ENCODE results near the gene RARRES1.

DNA sequence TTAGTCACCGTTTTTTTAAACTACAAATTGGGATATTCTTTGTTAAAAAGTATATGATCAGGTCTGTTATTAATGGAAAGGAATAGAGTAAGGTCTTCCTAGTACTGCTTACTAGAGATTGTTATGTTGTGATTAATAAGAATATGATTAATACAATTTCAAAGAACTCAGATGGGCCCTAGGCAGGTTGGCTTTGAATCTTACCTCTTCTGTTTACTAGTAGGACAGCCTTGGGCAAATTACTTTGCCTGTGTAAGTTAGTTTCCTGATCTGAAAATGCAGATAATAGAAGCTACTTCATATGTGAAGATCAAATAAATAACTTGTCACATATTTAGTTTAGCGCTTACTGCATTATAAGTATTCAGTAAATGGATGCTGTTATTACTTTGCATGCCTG is 81.1 kb downstream of the RARRES1 start:
- TF ChIP-seq, protein P1, sequence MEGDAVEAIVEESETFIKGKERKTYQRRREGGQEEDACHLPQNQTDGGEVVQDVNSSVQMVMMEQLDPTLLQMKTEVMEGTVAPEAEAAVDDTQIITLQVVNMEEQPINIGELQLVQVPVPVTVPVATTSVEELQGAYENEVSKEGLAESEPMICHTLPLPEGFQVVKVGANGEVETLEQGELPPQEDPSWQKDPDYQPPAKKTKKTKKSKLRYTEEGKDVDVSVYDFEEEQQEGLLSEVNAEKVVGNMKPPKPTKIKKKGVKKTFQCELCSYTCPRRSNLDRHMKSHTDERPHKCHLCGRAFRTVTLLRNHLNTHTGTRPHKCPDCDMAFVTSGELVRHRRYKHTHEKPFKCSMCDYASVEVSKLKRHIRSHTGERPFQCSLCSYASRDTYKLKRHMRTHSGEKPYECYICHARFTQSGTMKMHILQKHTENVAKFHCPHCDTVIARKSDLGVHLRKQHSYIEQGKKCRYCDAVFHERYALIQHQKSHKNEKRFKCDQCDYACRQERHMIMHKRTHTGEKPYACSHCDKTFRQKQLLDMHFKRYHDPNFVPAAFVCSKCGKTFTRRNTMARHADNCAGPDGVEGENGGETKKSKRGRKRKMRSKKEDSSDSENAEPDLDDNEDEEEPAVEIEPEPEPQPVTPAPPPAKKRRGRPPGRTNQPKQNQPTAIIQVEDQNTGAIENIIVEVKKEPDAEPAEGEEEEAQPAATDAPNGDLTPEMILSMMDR (IDR thresholded peaks at IDR 0.05): no peak
- TF ChIP-seq POLR2A (IDR thresholded peaks at IDR 0.05): no peak
- TF ChIP-seq EP300 (IDR thresholded peaks at IDR 0.05): no peak
- no peak for TF ChIP-seq POLR2AphosphoS5 (IDR thresholded peaks at IDR 0.05)
